ACHN (cell line): Measurements from ENCODE around the gene PCSK5.

Experiments
- DNase-seq: peaks from one replicate; pipeline ENCODE4 v3.0.0-alpha.2; 2015
- in situ Hi-C: cut with HindIII; loops from 2 replicates; pipeline ENCODE4 v1.10.0; 2017; ENCODE audit warnings: low sequenced_read_pairs, low pct_ligation_motif_present, low pct_unique_long_range_greater_than_20kb

Gene PCSK5

GRCh38 chr9:76232861-76233489, 342.5 kb downstream of the PCSK5 start:
- in situ Hi-C loops = no loop called here
- no peak for DNase-seq

DNA sequence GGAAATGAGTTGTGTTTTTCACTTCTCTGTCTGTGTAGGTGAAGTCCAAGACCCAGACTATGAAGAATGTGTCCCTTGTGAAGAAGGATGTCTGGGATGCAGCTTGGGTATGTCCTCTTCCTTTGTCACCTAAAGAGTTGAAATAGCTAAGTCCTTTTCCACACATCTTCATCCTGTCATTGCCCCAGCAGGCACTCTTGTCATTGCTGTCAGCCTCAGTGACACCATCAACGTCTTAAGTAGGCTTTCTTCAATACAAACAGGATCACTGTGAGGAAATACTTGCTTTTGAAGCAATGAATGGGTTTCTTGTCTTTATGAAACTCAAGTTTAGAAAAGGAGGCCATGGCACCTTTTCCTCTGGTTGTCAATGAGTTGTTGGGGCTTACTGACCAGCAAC, 350.1 kb downstream of the PCSK5 start:
- DNase-seq = no peak
- in situ Hi-C loops = no loop called here

DNA sequence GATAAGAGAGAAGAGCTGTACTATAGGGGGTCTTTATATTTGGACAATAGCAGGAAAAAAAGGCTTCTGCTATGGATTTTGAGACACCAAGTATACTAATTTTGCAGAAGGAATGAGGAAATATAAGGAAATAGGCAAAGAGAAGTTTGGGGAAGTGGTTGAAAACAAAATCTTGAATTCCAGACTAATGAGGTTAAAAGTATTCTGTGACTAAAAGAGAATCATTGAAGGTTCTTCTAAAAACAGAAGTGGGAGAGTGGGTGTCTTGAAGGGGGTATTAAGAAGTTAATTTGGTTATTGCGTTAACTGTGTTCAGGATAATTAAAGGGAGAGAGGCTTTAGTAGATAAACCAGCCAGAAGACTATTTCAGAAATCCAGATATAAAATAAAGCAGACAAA, 355.0 kb downstream of the PCSK5 start:
- in situ Hi-C loops = no loop called here
- no peak for DNase-seq

DNA sequence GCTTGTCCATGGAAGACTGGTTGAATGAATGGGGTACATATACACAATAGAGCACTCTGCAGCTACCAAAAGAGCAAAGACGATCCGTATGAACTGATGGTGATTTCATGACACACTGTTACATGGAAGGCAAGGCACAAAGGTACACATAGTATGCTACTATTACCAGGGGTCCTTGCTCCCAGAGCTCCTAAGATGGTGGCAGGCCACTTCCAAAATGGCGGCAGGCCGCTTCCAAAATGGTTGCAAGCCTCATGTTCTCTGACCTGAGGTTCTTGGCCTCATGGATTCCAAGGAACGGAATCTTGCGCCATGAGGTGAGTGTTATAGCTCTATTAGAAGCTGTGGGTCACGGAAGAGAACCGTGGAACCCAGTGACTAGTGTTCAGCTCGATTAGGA, 356.2 kb downstream of the PCSK5 start:
- no peak for DNase-seq
- in situ Hi-C loops = no loop called here

- no peak for DNase-seq
- in situ Hi-C loops = no loop called here
Observed at GRCh38 chr9:76247426-76247825, 357.0 kb downstream of the PCSK5 start.

DNA sequence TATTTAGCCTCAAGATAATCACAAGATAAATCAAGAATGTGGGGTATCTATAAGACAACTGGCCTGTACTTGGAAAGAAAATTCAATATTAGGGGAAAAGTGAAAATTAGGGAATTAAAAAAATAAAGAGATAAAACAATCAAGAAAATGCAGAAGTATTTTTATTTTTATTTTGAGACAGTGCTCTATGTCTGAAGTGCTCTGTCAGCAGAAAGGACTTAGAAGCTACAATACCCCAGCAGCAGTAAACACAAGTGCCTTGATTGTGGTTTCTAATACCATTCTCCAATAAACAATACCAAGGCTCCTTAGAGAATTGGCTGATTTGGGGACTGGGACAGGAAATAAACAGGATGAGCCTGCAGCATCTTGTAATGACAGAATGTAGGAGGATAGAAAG, 358.8 kb downstream of the PCSK5 start:
- in situ Hi-C loops = no loop called here

GRCh38 chr9:76255781-76256455, 365.4 kb downstream of the PCSK5 start:
- in situ Hi-C loops = no loop called here
- DNase-seq = no peak

More for the DNA sequence above, 358.8 kb downstream of the PCSK5 start:
- no peak for DNase-seq

- no peak for DNase-seq
- in situ Hi-C loops = no loop called here
Observed at GRCh38 chr9:76257311-76257710, 366.8 kb downstream of the PCSK5 start.

DNA sequence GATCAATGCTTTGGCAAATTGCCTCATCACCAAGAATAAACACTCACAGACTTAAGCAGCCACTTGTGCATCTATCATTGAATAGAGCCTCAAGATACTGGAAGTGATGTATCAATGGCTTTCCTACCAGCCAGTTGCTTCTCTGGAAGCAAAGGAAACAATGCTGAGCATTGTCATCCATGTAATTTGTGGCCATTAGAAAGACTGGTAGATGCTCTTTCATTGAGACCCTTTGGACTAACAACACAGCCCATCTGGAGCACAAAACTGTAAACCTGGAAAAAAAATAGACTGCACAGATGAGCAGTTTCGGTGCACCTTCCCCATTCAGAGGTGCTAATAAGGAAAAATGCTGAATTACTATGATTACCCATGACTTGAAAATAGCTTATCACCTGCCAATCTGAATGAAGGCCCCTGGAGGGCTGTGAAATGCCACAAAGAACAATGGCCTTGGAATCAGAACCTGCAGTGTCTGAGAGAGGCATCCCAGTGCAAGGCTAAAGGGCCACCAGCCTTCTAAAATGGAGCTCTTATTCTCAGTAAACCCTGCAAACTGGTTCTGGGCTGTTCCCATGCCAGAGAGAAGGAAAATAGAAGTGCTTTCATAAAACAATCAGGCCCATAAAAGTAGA, 376.3 kb downstream of the PCSK5 start:
- in situ Hi-C loops = no loop called here
- no peak for DNase-seq

- in situ Hi-C loops = no loop called here
- no peak for DNase-seq
Observed at GRCh38 chr9:76267284-76267652, 376.8 kb downstream of the PCSK5 start.

DNA sequence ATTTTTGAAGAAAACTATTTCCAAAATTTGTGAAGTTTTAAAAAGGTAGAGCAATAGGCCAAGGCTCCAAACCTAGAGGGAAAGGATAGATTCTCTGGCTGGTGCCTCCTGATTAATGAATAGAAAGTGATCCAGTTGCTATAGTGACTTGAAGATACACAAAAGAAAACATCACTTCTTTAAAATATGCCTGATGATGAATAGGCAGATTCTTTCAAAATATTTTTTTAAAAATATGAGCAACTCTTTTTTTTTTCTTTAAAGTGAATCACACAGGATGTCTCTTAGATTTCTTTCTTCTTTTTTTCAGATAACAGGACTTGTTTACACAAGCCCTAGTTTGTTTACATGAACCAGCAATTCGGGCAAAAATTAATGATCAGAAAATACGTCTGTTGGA, 379.3 kb downstream of the PCSK5 start:
- in situ Hi-C loops = no loop called here
- DNase-seq = no peak

DNA sequence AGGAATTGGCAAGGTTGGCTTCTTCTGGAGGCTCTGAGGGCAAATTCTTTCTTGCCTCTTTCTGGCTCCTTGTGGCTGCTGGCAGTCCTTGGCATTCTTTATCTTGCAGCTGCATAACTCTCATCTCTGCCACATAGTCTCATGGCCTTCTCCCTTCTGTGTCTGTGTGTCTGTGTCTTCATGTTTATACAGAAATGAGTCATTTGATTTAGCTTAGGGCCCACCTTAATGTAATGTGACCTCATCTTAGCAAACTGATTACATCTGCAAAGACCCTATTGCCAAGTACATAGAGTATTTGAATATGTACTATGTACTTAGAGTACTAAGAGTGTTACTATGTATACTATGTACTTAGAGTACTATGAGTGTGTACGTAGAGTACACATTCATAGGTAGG, 381.3 kb downstream of the PCSK5 start:
- DNase-seq = no peak
- in situ Hi-C loops = no loop called here

DNA sequence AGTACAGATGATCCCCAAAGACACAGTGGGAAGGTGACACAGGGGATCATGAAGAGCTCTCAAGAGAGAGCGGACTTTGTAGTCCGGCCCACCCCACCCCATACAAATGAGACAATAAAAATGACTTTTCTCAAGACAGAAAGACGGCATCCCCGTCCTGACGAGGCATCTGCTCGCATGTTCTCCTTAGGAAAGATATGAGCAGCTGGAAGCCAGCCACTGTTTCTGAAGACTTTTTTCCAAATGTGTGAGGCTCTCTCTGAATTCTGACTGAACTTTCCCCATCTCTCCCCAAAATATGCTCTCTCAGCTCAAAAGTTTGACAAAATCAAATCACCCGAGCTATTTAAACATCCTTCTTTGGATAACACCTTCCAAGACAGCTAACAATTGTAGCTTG, 398.6 kb downstream of the PCSK5 start:
- in situ Hi-C loops = no loop called here
- DNase-seq = no peak

DNA sequence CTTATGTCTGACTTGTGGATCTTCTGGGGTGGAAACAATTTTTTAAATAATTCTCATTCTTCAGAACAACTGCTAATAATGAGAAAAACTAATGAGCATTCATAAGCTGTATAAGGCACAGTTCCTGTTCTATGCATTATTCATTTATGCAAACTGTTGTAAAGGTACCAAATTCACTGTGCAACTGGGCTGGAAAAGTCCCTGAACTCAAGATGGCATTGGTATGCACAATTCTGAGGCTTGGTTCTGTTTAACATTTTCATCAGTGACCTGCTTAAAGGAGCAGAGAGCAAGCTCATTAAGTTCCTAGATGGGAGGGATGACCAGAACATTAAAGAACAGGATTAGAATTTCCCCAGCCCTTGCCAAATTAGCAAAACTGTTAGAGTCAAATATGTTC, 399.2 kb downstream of the PCSK5 start:
- in situ Hi-C loops = no loop called here
- no peak for DNase-seq

DNA sequence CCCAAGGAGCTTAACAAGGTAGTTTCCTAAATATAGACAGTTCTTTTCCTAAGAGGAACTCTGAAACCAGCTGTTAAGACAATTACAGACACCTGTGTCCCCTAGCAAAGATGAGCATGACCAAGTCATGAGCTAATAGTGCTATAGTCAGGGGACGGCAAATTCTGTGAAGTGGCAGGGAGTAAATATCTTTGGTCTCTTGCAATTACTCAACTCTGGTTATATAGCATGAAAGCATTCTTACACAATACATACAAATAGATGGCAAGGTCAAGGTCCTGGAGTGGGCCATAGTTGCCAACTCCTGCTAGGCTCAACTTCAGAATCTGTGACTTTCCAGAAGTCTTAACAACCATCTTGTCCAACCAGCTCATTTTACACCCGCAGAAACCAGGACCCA, 400.1 kb downstream of the PCSK5 start:
- DNase-seq = no peak
- in situ Hi-C loops = no loop called here

DNA sequence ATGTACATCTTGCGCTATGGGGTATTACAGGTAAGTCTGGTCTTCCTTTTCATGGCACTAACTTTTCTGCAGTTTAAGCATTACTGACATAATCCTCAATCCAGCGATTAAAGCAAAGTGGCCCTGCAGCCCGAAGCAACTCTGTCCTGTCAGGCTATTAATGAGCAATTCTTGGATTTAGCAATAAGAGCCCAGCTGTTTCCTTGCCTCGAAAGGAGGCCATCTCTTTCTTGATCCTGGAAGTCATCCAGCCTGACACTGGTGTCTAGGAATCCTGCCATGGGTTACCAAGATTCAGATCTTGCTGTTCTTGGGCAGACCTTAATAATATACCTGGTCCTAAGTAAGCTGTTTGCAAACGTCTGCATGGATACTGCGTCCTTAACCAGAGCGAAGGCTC, 401.8 kb downstream of the PCSK5 start:
- in situ Hi-C loops = no loop called here
- DNase-seq = no peak

GRCh38 chr9:76292658-76293057, 402.2 kb downstream of the PCSK5 start:
- in situ Hi-C loops = no loop called here

DNA sequence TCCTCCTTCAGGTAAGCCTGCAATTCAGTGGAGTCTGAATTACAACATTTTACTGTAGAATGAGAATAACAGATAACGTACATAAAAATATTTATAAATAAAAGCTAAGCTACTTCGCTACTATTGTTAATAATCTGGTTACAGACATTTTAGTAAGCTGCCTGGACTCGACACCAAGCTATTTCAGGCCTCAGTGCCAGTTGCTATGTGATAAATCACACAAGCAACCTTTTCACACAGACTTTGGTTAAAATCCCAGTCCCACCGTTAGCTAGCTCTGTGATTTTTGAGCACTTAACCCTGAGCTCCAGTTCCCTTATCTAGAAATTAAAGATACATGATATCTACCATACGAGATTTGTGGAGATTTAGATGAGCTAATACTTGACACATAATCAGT, 403.8 kb downstream of the PCSK5 start:
- in situ Hi-C loops = no loop called here
- no peak for DNase-seq

More at GRCh38 chr9:76292658-76293057, 402.2 kb downstream of the PCSK5 start:
- no peak for DNase-seq

DNA sequence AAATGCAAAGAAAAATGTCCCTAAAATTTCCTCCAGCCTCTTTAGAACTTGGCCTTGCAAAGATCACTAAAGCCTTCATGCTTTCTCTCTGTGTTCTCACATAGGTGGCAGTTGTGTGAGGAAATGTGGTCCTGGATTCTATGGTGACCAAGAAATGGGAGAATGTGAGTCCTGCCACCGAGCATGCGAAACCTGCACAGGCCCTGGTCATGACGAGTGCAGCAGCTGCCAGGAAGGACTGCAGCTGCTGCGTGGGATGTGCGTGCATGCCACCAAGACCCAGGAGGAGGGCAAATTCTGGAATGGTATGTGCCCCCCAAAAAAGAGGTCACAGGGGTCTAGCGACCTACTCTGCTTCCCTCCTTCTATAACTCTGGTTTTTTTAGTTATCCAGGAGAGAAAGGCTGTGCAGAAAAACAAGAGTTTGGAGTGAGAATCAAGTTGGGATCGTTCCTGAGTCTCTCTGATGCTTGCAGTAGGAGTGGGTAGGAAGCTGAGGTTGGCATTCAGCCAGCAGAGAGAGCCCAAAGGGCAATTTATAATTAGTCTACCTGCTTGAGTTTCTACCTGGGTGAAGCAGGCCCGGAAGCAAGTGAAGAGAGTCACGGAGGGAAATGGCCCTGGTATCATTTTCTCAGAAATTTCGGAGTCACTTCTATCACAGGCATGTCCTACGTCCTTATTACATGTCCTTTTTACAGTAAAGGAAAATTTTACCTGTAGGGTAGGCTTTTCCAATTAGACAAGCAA, 406.3 kb downstream of the PCSK5 start:
- no peak for DNase-seq
- in situ Hi-C loops = no loop called here
